MCF 10A (cell line): Measurements from ENCODE around the gene SLC6A5. TPM values are rescaled to one million over a fixed set of nuclear protein-coding genes. Genes with fewer than 3 reads are reported as not detected.

Experiments used
- BruUV-seq: library from RNA; stranded (reverse); fragments of 400-500 nt; replicated peaks from 2 replicates; lab custom pipeline; 2021; lab: Mats Ljungman, UMichigan
- CTCF ChIA-PET: fragments of 300-600 bp; sonication (Branson Sonifier 250); formaldehyde crosslinking; extraction: SDS; loops from one replicate; lab custom pipeline; 2021; ENCODE audit warnings: antibody characterized with exemption, inconsistent platforms; lab: Yijun Ruan, JAX
- POLR2A ChIA-PET: fragments of 300-600, 350-650 bp; sonication (Branson Sonifier 250); formaldehyde crosslinking; extraction: SDS; loops from one replicate; lab custom pipeline; 2020; ENCODE audit warnings: antibody characterized with exemption, inconsistent platforms; lab: Yijun Ruan, JAX
- DNase-seq: peaks from one replicate; pipeline ENCODE4 v3.0.0-alpha.2; 2018; ENCODE audit not compliant: unreplicated experiment
- H3K27ac Mint-ChIP-seq: one replicate; pipeline ENCODE4 v1.8.0; 2022; ENCODE audit warnings: mild to moderate bottlenecking, low read depth, mixed read lengths; ENCODE audit not compliant: unreplicated experiment
- H3K27me3 Mint-ChIP-seq: one replicate; pipeline ENCODE4 v1.8.0; 2022; ENCODE audit warnings: mixed read lengths; ENCODE audit not compliant: insufficient read depth, unreplicated experiment
- H3K36me3 Mint-ChIP-seq: one replicate; pipeline ENCODE4 v1.8.0; 2022; ENCODE audit warnings: mild to moderate bottlenecking, moderate library complexity, mixed read lengths; ENCODE audit not compliant: insufficient read depth, unreplicated experiment
- H3K4me1 Mint-ChIP-seq: one replicate; pipeline ENCODE4 v1.8.0; 2022; ENCODE audit warnings: mixed read lengths; ENCODE audit not compliant: insufficient read depth, unreplicated experiment
- H3K4me3 Mint-ChIP-seq: one replicate; pipeline ENCODE4 v1.8.0; 2022; ENCODE audit warnings: mild to moderate bottlenecking, moderate library complexity, mixed read lengths; ENCODE audit not compliant: unreplicated experiment
- H3K9me3 Mint-ChIP-seq: one replicate; pipeline ENCODE4 v1.8.0; 2022; ENCODE audit warnings: mixed read lengths; ENCODE audit not compliant: unreplicated experiment
- CTCF ChIP-seq: fragments of 200-600 bp; IDR thresholded peaks from one replicate; pipeline ENCODE4 v1.8.0; 2022; ENCODE audit warnings: antibody characterized with exemption, mild to moderate bottlenecking; ENCODE audit not compliant: unreplicated experiment
- intact Hi-C: fragments of 100-400 bp; cut with micrococcal nuclease; formaldehyde crosslinking; loops from 2 replicates; pipeline ENCODE4 v1.14.1; 2022
- total RNA-seq: library from RNA; stranded (reverse); gene quantifications from 2 replicates; pipeline ENCODE4 v1.2.3, GENCODE V29; 2022

SLC6A5 gene
- total RNA-seq, 1 experiment from 2014 or later: not detected

- intact Hi-C loops: no loop called here
- DNase-seq: no peak
- POLR2A ChIA-PET: no interaction called here
These were observed 41.0 kb downstream of the SLC6A5 start for GRCh38 chr11:20640401-20640800.

GRCh38 chr11:20644360-20644759 lies 45.0 kb downstream of the SLC6A5 start:
- no peaks in the 10 kb centered on the region for H3K4me1 Mint-ChIP-seq
- DNase-seq: no peak
- no peaks in the 10 kb centered on the region for H3K9me3 Mint-ChIP-seq
- no peak for TF ChIP-seq CTCF
- H3K27me3 Mint-ChIP-seq: peaks cover 21% of the 10 kb centered on the region
- intact Hi-C loops: no loop called here
- POLR2A ChIA-PET: interaction anchor here (0.7 kb wide), 2 partner anchors 10 to 1444 kb away, joined by 3 read pairs; no protein-coding TSS in a partner anchor
- H3K27ac Mint-ChIP-seq: no peak overlapping the region
- CTCF ChIA-PET: interaction anchor here (1.0 to 3.7 kb wide), 3 partner anchors 11 to 867 kb away, joined by 3 to 17 read pairs (median 7); no protein-coding TSS in a partner anchor
- no peaks in the 10 kb centered on the region for H3K36me3 Mint-ChIP-seq
- BruUV-seq: no TSS peak
- H3K4me3 Mint-ChIP-seq: no peak overlapping the region

More at GRCh38 chr11:20640401-20640800, 41.0 kb downstream of the SLC6A5 start:
- Mint-ChIP-seq H3K27me3 (peaks cover 17% of the 10 kb centered on the region), H3K4me3 (no peak overlapping the region), H3K9me3 (no peaks in the 10 kb centered on the region), H3K4me1 (no peaks in the 10 kb centered on the region), H3K27ac (no peak overlapping the region), H3K36me3 (no peaks in the 10 kb centered on the region)
- no TSS peak for BruUV-seq
- no peak for TF ChIP-seq CTCF
- CTCF ChIA-PET: interaction anchor here (0.7 to 3.5 kb wide), 3 partner anchors 8 to 871 kb away, joined by 3 to 28 read pairs (median 8); no protein-coding TSS in a partner anchor

- BruUV-seq: no TSS peak
- H3K9me3 Mint-ChIP-seq: no peaks in the 10 kb centered on the region
- TF ChIP-seq CTCF: peak; percentile 84
- H3K4me1 Mint-ChIP-seq: no peaks in the 10 kb centered on the region
- CTCF ChIA-PET: interaction anchor here (0.6 to 4.2 kb wide), 40 partner anchors 9 to 1657 kb away, joined by 3 to 30 read pairs (median 4); no protein-coding TSS in a partner anchor
- H3K27ac Mint-ChIP-seq: no peak overlapping the region
- POLR2A ChIA-PET: no interaction called here
- H3K4me3 Mint-ChIP-seq: no peak overlapping the region
- intact Hi-C loops: loop anchor here (1.0 to 2.0 kb wide), 3 partner anchors 24 to 1657 kb away; no protein-coding TSS in a partner anchor
- H3K27me3 Mint-ChIP-seq: peaks cover 37% of the 10 kb centered on the region
- DNase-seq: peak; percentile 75
- H3K36me3 Mint-ChIP-seq: no peaks in the 10 kb centered on the region
These were observed 48.7 kb downstream of the SLC6A5 start for GRCh38 chr11:20647976-20648565.

GRCh38 chr11:20652150-20652806 lies 52.9 kb downstream of the SLC6A5 start:
- no peak overlapping the region for H3K27ac Mint-ChIP-seq
- no peaks in the 10 kb centered on the region for H3K9me3 Mint-ChIP-seq
- no peak for TF ChIP-seq CTCF
- intact Hi-C loops: no loop called here
- CTCF ChIA-PET: interaction anchor here (0.5 to 1.7 kb wide), 5 partner anchors 10 to 1781 kb away, joined by 3 to 14 read pairs (median 4); no protein-coding TSS in a partner anchor
- H3K36me3 Mint-ChIP-seq: no peaks in the 10 kb centered on the region
- DNase-seq: no peak
- H3K27me3 Mint-ChIP-seq: peaks cover 56% of the 10 kb centered on the region
- no peaks in the 10 kb centered on the region for H3K4me1 Mint-ChIP-seq
- H3K4me3 Mint-ChIP-seq: no peak overlapping the region
- no TSS peak for BruUV-seq
- POLR2A ChIA-PET: no interaction called here
